HG02981 (cell line): ENCODE measurements around the gene ADARB2.

ENCODE experiments used
- ATAC-seq: cut with Tn5 transposase; IDR thresholded peaks from one replicate; pipeline ENCODE4 v1.9.1; 2021; ENCODE audit warnings: mild to moderate bottlenecking, moderate library complexity; ENCODE audit not compliant: unreplicated experiment

ADARB2 gene

GRCh38 chr10:1184541-1185430, 552.5 kb downstream of the ADARB2 start:
- no peak for ATAC-seq

DNA sequence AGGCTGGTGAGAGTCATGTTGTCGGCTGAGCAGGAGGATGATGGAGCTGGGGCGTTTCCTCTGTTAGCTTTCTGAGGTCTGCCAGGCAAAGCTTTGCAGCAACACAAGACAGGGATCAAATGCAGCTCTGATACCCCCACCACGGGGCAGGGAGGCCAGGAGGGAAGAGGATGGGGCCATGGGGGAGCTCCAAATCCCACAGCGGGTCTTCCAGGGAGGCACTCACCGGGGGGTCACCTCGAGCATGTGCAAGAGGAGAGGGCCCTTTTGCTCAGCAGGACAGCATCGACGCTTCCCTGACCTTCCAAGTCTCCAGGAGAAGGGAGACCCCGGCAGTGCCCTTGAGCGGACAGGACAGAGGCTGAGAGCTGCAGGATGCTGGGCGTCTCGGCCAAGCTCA, 553.6 kb downstream of the ADARB2 start:
- ATAC-seq, result no peak

- ATAC-seq, result no peak
Observed at GRCh38 chr10:1183033-1183396, 554.3 kb downstream of the ADARB2 start.

- ATAC-seq, result no peak
Observed at GRCh38 chr10:1182280-1183032, 554.9 kb downstream of the ADARB2 start.

DNA sequence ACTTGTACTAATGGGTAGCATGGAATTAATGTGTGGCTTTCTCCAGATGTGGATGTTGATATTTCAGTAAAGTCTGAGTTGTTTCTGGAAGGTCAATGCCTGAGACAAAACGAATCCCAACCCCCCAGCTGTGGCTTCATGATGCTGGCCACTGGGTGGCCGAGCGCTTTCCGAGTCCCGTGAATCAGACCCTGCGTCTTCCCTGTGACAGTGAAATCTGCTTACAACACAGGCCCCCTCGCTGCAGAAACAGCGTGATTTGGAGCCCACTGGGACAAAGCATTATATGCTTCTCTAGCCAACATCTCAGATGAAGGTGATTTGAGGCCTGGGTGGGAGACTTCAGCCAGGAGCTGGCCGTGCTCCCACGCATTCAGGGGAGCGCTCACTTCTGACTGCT, 556.5 kb downstream of the ADARB2 start:
- no peak for ATAC-seq

- ATAC-seq, result no peak
Observed at GRCh38 chr10:1180071-1180730, 557.1 kb downstream of the ADARB2 start.

- no peak for ATAC-seq
Observed at GRCh38 chr10:1179346-1180070, 557.8 kb downstream of the ADARB2 start.

DNA sequence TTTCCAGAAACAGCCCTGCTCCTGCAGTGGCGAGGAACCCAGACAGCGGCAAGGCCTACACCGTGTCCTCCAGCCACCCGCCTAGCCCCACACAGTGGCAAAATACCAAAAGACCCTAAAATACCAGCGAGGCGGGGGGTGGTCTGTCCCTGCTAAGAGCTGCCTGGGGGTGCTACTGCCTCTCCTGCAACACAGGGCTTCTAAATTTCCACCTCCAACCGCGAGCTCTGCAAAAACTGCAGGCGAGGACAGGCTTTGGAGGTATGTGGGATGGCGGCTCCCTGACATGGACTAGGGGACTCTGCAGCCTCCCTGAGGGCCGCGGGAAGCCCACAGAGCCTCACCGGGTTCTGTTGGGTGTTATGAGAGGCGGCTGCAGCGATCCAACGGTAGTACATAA, 558.8 kb downstream of the ADARB2 start:
- ATAC-seq, result no peak

GRCh38 chr10:1177936-1178335, 559.4 kb downstream of the ADARB2 start:
- no peak for ATAC-seq

DNA sequence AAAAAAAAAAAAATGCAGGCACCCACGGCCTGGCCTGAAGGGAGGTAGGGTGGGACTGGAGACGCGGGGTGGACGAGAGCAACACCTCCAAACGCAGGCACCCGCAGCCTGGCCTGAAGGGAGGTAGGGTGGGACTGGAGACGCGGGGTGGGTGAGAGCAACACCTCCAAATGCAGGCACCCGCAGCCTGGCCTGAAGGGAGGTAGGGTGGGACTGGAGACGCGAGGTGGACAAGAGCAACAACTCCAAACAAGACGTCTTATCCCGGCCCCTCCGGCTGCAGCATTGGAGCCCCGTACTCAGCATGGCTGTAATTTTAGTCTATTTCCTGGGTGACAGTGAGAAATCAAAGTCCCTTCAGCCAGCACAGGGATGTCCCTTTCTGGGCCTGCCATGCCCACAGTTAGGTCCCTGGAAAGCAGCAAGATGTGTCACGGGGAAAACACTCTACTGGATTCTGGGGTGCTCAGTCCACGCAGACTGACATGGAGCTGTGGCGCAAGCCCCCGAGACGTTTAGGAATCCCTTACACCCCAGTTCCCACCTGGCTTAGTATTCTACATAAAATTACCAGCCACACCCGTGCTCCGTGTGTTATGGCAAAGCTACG, 561.3 kb downstream of the ADARB2 start:
- no peak for ATAC-seq

- ATAC-seq, result no peak
Observed at GRCh38 chr10:1174022-1174421, 563.3 kb downstream of the ADARB2 start.

DNA sequence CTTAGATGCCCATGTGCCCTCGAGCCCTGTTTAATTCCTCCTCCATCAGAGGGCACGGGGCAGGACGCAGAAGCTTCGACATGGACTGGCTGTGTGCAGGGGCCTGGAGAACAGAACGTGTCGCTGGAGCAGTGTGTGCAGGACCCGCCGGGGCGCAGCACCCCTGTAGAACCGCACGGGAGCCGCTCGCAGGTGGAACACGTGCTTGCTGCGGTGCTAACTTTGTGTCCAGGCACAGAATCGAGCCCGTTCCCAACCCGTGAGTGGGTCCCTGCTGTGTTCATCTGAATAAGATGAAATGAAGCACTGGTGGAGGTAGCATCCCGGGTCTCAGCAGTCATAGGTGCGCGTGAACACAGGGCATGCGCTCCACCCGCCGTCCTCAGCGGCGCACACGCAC, 564.2 kb downstream of the ADARB2 start:
- no peak for ATAC-seq

DNA sequence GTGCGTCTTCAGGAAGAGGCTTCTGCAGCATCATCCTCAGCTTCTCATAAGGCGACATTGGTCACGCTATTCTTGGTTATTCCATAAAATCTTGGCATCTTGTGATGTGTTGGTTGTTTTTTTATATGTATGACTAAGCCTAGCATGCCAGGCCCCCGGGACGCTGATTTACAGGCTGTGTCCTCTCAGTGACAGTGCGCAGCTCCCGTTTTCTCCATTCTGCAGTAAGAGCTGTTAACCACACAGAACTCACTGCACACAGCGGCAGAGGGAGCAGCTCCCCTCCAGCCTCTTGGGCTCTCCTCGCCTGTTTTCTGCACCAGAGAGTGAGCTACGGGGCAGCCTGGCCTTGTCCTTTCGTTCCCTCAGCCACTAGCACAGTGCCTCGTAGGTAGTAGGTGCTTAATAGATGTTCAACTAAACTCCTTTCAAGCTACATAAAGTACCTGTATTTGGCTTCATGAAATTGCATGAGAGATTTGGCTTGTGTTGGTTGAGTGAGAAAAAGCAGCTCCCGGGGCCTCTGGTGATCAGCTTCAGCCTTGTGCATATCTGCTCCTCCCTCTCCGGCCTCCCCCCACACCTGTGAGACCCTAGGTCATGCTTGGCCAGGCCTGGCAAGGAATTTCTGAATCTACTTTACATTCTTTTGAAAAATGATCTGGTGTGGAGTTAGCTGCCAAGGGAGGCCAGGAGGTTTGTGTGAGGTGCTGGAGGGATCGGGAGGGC, 564.9 kb downstream of the ADARB2 start:
- ATAC-seq, result no peak

DNA sequence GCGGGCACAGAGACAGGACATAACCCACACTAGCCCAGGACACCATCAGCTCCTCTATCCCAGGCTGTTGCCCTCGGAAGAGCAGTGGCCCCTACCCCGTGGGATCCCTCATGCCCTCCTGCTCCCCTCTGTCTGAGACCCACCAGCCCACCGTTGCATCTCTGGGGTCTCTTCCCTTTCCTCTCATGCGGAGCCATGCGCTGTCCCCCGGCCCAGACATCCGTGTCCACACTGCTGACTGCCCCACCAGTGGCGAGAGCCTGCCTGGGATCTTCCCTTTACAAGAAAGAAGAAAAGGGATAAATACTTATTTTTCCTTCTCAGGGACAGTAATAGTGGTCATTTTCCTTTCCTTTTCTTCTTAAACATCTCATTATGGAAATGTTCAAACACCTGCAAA, 565.7 kb downstream of the ADARB2 start:
- ATAC-seq, result no peak

- no peak for ATAC-seq
Observed at GRCh38 chr10:1171182-1171581, 566.1 kb downstream of the ADARB2 start.

DNA sequence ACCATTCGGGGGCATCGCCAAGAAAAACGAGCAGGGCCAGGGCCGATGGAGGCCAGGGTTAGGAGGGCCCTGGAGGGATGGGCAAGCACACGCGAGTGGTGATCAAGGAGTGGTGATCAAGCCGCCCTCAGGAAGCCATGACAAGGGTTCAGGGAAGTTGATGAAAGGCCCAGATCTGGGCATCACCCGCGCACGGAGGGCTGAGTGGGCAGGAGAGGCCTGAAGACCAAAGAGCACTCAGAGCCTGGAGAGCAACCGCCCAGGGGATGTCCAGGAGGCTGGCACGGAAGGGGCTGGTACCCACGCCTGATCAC, 566.5 kb downstream of the ADARB2 start:
- no peak for ATAC-seq

- ATAC-seq, result no peak
Observed at GRCh38 chr10:1169981-1170866, 567.1 kb downstream of the ADARB2 start.

DNA sequence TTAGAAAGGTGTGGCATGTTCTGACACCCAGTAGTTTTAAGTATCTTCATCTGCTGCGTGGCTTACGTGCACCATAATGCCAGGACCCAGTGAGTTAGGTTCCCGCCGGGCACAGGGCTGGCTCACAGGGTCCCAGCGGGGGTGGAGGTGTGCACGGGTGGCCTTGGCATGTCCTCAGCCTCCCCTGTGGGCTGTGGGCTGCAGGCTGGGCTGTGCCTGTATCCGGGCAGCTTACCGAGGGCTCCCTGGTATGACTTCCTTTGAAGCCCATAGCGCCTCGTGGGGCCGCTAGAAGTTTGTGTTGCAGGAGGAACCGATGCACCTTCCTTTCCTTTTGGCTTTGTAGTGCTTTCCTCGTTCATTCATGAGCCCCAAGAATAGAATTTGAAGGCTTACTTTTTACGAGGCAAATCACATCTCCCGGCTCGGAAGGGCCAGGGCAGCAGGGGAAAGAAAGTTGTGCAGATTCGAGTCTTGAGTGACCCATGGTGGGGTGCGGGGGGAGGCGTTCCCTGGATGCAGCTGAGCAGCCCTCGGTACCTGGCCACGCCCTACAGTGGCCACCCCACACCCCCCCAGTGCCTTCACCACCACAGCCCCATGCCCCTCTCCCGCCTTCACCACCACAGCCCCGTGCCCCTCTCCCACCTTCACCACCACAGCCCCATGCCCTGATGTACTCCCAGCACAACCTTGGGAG, 568.0 kb downstream of the ADARB2 start:
- ATAC-seq, result no peak

- ATAC-seq, result no peak
Observed at GRCh38 chr10:1168763-1169162, 568.6 kb downstream of the ADARB2 start.
